Natural killer cell (primary cell): ENCODE results near the gene AOPEP. TPM values are rescaled to one million over a fixed set of nuclear protein-coding genes. Genes with fewer than 3 reads are reported as not detected.

Source experiments
- ATAC-seq, 3 donors: fragments of 150-1000 bp in 2 of 3; fragments of 200-7000 bp in 1 of 3; cut with Tn5 transposase; 1 replicate in 1 of 3; 2 replicates in 2 of 3; pipeline ENCODE4 v1.10.0; 2021; ENCODE audit warnings: mild to moderate bottlenecking in 2 of 3, moderate library complexity in 2 of 3
- DNase-seq, 2 donors: peaks; one replicate each; pipeline versions ENCODE4 v3.0.0 to v3.0.0-alpha.2; 2013 to 2021; ENCODE audit warnings: mixed read lengths in 1 of 2
- H3K27ac ChIP-seq: one replicate; pipeline ENCODE4 v1.5.1; 2013; ENCODE audit warnings: mild to moderate bottlenecking, low read length
- H3K27me3 ChIP-seq: one replicate; pipeline ENCODE4 v1.6.1; 2013; ENCODE audit warnings: low read length; ENCODE audit not compliant: control insufficient read depth, insufficient read depth
- H3K36me3 ChIP-seq: one replicate; pipeline ENCODE4 v1.6.1; 2013; ENCODE audit warnings: low read length; ENCODE audit not compliant: control insufficient read depth, insufficient read depth
- H3K4me1 ChIP-seq: one replicate; pipeline ENCODE4 v1.6.1; 2013; ENCODE audit warnings: low read length; ENCODE audit not compliant: control insufficient read depth, insufficient read depth
- H3K4me3 ChIP-seq: one replicate; pipeline ENCODE4 v1.5.1; 2013; ENCODE audit warnings: low read length
- H3K9me3 ChIP-seq: one replicate; pipeline ENCODE4 v1.6.1; 2013; ENCODE audit warnings: low read length; ENCODE audit not compliant: control insufficient read depth, insufficient read depth
- H3K27ac Mint-ChIP-seq, 2 donors: one replicate each; pipeline ENCODE4 v1.8.0; 2022; ENCODE audit warnings: mild to moderate bottlenecking in 2 of 2, mixed read lengths in 2 of 2, moderate library complexity in 1 of 2
- H3K27me3 Mint-ChIP-seq, 2 donors: one replicate each; pipeline ENCODE4 v1.8.0; 2022; ENCODE audit warnings: low read depth in 2 of 2, mixed read lengths in 2 of 2
- H3K36me3 Mint-ChIP-seq: one replicate; pipeline ENCODE4 v1.8.0; 2022; ENCODE audit warnings: mixed read lengths
- H3K4me1 Mint-ChIP-seq, 2 donors: one replicate each; pipeline ENCODE4 v1.8.0; 2022; ENCODE audit warnings: mixed read lengths in 2 of 2
- H3K4me3 Mint-ChIP-seq: one replicate; pipeline ENCODE4 v1.8.0; 2022; ENCODE audit warnings: mild to moderate bottlenecking, moderate library complexity, mixed read lengths
- H3K9me3 Mint-ChIP-seq, 2 donors: one replicate each; pipeline ENCODE4 v1.8.0; 2022; ENCODE audit warnings: mixed read lengths in 2 of 2
- CTCF ChIP-seq: fragments of 200-600 bp; IDR thresholded peaks from one replicate; pipeline ENCODE4 v1.8.0; 2022; ENCODE audit warnings: antibody characterized with exemption
- WGBS: methylation state at CpG from one replicate; pipeline ENCODE4 v1.1.7; 2013; ENCODE audit warnings: missing lambda C conversion rate; ENCODE audit not compliant: insufficient coverage; 5-methylcytosine and 5-hydroxymethylcytosine counted together
- intact Hi-C: fragments of 100-400 bp; cut with micrococcal nuclease; formaldehyde crosslinking; loops from one replicate; pipeline ENCODE4 v1.14.2; 2022
- total RNA-seq, 4 donors: library from RNA; stranded (reverse); fragments of 120-200 nt in 1 of 4; gene quantifications; one replicate each; pipeline versions ENCODE4 v1.2.3 to v1.2.4, GENCODE V29; 2013 to 2022

AOPEP gene
- total RNA-seq, 3 donors from 2014 or later (not counting 1 experiment from before 2014, with no cell fraction given), result 20.1 to 22.6 (median 20.6) TPM

DNA sequence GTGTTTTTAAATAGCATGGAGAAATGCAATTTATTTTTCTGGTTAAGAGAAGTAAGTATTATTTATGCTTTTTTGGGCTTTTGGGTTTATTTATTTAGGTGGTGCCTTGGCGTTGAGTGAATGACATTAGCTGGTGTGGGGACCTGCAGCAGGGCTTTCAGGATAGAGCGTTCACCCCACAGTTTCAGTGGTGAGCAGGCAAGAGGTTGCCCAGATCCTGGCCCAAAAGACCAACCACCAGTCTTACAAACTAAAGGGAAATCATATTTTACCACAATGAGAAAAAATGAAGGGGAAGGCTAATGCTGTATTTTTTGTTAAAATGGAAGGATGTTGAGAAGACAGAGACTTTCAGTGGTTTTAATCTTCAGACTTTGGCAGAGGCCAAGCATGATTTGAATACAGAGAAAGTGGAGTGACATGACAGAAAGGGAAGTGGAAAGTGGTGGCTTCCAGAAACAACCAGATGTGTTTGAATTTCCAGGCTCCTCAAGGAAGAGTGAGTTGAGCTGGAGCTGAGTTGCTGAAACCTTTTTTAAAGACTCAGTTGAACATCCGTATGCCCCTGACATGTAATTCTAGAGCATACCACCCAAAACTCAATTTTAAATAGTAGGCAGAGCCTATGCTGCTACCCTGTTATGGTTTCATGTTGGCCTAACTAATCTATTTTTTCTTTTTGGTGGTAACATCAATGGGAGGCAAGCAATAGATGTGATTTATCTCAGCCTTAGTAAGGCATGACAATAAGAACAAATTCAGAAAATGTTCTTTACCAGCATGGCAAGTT, 94.8 kb downstream of the AOPEP start:
- Mint-ChIP-seq H3K36me3 (peaks cover 5% of the 10 kb centered on the region), H3K4me1 (peaks cover 2 to 16% of the 10 kb centered on the region in 2 donors), H3K9me3 (no peaks in the 10 kb centered on the region), H3K4me3 (no peak overlapping the region), H3K27ac (peak overlapping the region in 1 of 2 donors; percentile 23), H3K27me3 (no peaks in the 10 kb centered on the region)
- no peak for ATAC-seq
- no peak for TF ChIP-seq CTCF
- Histone ChIP-seq H3K9me3 (no peaks in the 10 kb centered on the region), H3K27me3 (no peaks in the 10 kb centered on the region), H3K4me1 (no peaks in the 10 kb centered on the region), H3K36me3 (no peaks in the 10 kb centered on the region), H3K27ac (no peak overlapping the region), H3K4me3 (no peak overlapping the region)
- intact Hi-C loops, result no loop called here
- DNase-seq, result no peak
- WGBS, result 90% methylated on average over 3 of the region's 3 CpGs

GRCh38 chr9:94822273-94822672, 95.8 kb downstream of the AOPEP start:
- H3K4me1 ChIP-seq, result no peaks in the 10 kb centered on the region

GRCh38 chr9:94823710-94824109, 97.2 kb downstream of the AOPEP start:
- Histone ChIP-seq H3K36me3 (no peaks in the 10 kb centered on the region), H3K4me1 (no peaks in the 10 kb centered on the region), H3K27ac (no peak overlapping the region), H3K4me3 (no peak overlapping the region), H3K27me3 (no peaks in the 10 kb centered on the region), H3K9me3 (no peaks in the 10 kb centered on the region)
- H3K4me1 Mint-ChIP-seq, result peaks cover 18 to 30% of the 10 kb centered on the region in 2 donors
- 95% methylated on average over 4 of the region's 5 CpGs for WGBS
- DNase-seq (no peak), ATAC-seq (no peak)
- no peak for TF ChIP-seq CTCF
- no peak overlapping the region for H3K4me3 Mint-ChIP-seq
- no peak overlapping the region for H3K27ac Mint-ChIP-seq
- H3K9me3 Mint-ChIP-seq, result no peaks in the 10 kb centered on the region
- H3K27me3 Mint-ChIP-seq, result no peaks in the 10 kb centered on the region
- intact Hi-C loops, result no loop called here
- H3K36me3 Mint-ChIP-seq, result peaks cover 5% of the 10 kb centered on the region

More at GRCh38 chr9:94822273-94822672, 95.8 kb downstream of the AOPEP start:
- Mint-ChIP-seq H3K4me3 (no peak overlapping the region), H3K4me1 (peaks cover 12 to 26% of the 10 kb centered on the region in 2 donors), H3K9me3 (no peaks in the 10 kb centered on the region), H3K27me3 (no peaks in the 10 kb centered on the region), H3K27ac (no peak overlapping the region), H3K36me3 (peaks cover 5% of the 10 kb centered on the region)
- 98% methylated on average over 2 of the region's 2 CpGs for WGBS
- DNase-seq (no peak), ATAC-seq (no peak)
- H3K27me3 ChIP-seq, result no peaks in the 10 kb centered on the region
- H3K36me3 ChIP-seq, result no peaks in the 10 kb centered on the region
- intact Hi-C loops, result no loop called here
- H3K4me3 ChIP-seq, result no peak overlapping the region
- TF ChIP-seq CTCF, result no peak
- H3K9me3 ChIP-seq, result no peaks in the 10 kb centered on the region
- H3K27ac ChIP-seq, result no peak overlapping the region
